Stimulated activated CD4-positive, alpha-beta T cell treated with anti-CD3 and anti-CD28 coated beads, Interleukin-1b, Interleukin-23, amount 100 ng/mL, for 4 hours (primary cell): ENCODE results near the gene PEMT.

Experiments
- DNase-seq, 2 donors: peaks; one replicate each; pipeline ENCODE4 v3.0.0-alpha.2; 2020; ENCODE audit warnings: low read depth in 2 of 2

The PEMT gene

GRCh38 chr17:17514993-17515933 lies 76.2 kb downstream of the PEMT start:
- no peak for DNase-seq

- no peak for DNase-seq
Observed at GRCh38 chr17:17514361-17514992, 77.0 kb downstream of the PEMT start.

GRCh38 chr17:17513626-17514025 lies 77.9 kb downstream of the PEMT start:
- no peak for DNase-seq

GRCh38 chr17:17512866-17513265 lies 78.6 kb downstream of the PEMT start:
- DNase-seq = no peak

- no peak for DNase-seq
Observed at GRCh38 chr17:17511881-17512858, 79.3 kb downstream of the PEMT start.

- DNase-seq = no peak
Observed at GRCh38 chr17:17511293-17511741, 80.2 kb downstream of the PEMT start.

GRCh38 chr17:17510456-17511292 lies 80.8 kb downstream of the PEMT start:
- no peak for DNase-seq

GRCh38 chr17:17509601-17510425 lies 81.7 kb downstream of the PEMT start:
- DNase-seq = no peak

GRCh38 chr17:17508646-17509591 lies 82.6 kb downstream of the PEMT start:
- DNase-seq = no peak

GRCh38 chr17:17508019-17508535 lies 83.4 kb downstream of the PEMT start:
- DNase-seq = no peak

- no peak for DNase-seq
Observed at GRCh38 chr17:17507465-17508011, 84.0 kb downstream of the PEMT start.

GRCh38 chr17:17506893-17507464 lies 84.5 kb downstream of the PEMT start:
- DNase-seq = no peak

- no peak for DNase-seq
Observed at GRCh38 chr17:17506181-17506741, 85.2 kb downstream of the PEMT start.

GRCh38 chr17:17505610-17506171 lies 85.8 kb downstream of the PEMT start:
- no peak for DNase-seq

GRCh38 chr17:17505151-17505550 lies 86.4 kb downstream of the PEMT start:
- no peak for DNase-seq

- DNase-seq = no peak
Observed at GRCh38 chr17:17504341-17505140, 87.0 kb downstream of the PEMT start.
